Activated T-cell treated with anti-CD3 and anti-CD28 coated beads for 24 hours (primary cell): Measurements from ENCODE around the gene WIPF2.
A peak's percentile ranks its signal among the peaks of the same experiment; 100 is the strongest.
"Not testable (repeated sequence)": the region's sequence is repeated elsewhere in the genome, so short reads cannot be mapped to it uniquely, and the experiment has no call there.

Experiments used
- DNase-seq: peaks from one replicate; pipeline ENCODE4 v3.0.0-alpha.2; 2020; ENCODE audit warnings: low read depth

Gene WIPF2

GRCh38 chr17:40191237-40192208, 27.6 kb upstream of the WIPF2 start:
- DNase-seq, result peak; percentile 41

GRCh38 chr17:40192961-40193360, 26.1 kb upstream of the WIPF2 start:
- no peak for DNase-seq

DNA sequence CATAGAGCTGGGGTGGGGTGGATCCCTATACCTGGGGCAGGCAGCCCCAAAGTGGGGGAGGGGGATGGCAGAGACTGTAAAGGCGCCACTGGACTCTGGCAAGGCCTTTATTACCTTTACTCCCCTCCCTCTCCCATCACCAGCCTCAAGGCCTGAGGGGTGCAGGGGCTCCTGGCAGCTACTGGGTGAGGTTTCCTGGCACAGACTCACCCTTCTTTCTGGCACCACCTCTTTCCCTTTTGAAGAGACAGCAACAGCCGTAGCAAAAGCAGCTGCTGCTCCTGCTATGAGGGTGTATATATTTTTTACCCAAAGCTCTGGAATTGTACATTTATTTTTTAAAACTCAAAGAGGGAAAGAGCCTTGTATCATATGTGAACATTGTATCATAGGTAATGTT, 24.3 kb upstream of the WIPF2 start:
- no peak for DNase-seq

DNA sequence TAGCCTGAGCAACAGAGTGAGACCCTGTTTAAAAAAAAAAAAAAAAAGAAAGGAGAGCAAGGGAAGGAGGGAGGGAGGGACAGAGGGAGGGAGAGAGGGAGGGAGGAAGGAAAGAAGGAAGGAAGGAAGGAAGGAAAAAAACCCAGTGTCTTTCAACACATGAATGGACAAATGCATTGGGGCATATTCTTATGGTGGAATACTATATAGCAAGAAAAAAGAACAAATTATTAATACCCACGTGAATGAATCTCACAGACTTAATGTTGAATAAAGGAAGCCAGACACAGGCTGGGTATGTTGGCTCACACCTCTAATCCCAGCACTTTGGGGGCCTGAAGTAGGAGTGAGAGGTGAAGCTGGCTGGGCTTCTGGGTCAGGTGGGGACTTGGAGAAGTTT, 21.6 kb upstream of the WIPF2 start:
- DNase-seq, result no peak

DNA sequence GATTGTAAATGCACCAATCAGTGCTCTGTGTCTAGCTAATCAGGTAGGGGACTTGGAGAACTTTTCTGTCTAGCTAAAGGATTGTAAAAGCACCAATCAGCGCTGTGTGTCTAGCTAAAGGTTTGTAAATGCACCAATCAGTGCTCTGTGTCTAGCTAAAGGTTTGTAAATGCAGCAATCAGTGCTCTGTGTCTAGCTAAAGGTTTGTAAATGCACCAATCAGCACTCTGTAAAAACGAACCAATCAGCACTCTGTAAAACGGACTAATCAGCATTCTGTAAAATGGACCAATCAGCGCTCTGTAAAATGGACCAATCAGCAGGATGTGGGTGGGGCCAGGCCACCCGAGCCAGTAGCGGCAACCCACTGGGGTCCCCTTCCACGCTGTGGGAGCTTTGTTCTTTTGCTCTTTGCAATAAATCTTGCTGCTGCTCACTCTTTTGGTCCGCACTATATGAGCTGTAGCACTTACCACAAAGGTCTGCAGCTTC, 21.1 kb upstream of the WIPF2 start:
- DNase-seq, result not testable (repeated sequence)

- DNase-seq, result no peak
These were observed 20.5 kb upstream of the WIPF2 start for GRCh38 chr17:40198576-40198975.

DNA sequence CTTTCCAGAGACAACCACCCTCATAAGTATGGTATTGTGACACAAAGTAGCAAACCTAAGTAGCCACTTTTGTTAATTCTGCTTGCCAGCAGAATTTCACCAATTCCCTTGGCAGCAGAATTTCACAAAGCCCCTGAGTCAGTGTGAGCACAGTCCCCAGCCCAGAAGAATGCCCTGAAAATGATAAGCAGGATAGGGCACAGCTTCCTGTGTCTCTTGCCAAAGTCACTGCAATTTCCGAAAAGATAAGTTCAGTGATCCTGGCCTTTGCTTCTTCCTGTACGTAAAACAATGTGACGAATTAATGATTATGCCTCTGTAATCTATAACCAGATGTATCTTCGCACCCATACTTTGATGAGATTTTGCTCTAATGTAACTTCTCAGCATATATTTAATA, 16.0 kb upstream of the WIPF2 start:
- DNase-seq, result no peak

- not testable (repeated sequence) for DNase-seq
These were observed 12.9 kb upstream of the WIPF2 start for GRCh38 chr17:40206193-40206592.

DNA sequence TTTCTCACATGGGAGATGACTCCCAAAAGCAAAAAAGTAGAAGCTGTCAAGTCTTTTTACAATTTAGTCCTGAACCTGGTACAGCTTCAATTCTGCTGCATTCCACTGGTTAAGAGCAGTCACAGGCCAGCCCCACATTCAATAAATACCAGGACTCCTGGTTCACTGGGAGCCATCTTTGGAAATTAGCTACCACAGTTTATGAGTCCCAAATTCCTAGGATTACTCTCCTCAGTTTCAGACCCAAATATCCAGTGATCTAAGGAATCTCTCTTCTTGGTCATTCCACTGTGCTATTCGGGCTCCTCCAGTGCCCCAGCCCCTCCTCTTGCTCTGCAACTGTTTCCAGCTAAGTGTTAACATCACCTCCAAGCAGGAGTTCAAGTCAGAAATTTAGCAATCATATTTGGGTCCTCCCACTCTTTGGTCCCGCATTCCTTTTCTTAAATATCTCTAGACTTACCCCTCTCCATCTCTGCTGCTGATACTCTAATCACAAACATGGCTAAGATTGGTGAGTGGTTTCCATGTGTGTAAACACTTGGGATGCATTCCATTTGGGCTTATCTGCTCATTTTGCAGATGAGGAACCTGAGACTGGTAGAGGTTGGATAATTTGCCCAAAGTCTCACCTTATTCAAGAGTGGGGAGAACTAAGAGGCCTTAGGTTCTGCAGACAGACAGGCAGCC, 9.6 kb upstream of the WIPF2 start:
- DNase-seq, result no peak

GRCh38 chr17:40213914-40214313, 5.2 kb upstream of the WIPF2 start:
- DNase-seq, result not testable (repeated sequence)

GRCh38 chr17:40218006-40218739, 931 bp upstream of the WIPF2 start:
- no peak for DNase-seq

GRCh38 chr17:40219594-40220338, 662 bp downstream of the WIPF2 start:
- peak; percentile 15 for DNase-seq

- no peak for DNase-seq
These were observed 5.8 kb downstream of the WIPF2 start for GRCh38 chr17:40224718-40225550.

DNA sequence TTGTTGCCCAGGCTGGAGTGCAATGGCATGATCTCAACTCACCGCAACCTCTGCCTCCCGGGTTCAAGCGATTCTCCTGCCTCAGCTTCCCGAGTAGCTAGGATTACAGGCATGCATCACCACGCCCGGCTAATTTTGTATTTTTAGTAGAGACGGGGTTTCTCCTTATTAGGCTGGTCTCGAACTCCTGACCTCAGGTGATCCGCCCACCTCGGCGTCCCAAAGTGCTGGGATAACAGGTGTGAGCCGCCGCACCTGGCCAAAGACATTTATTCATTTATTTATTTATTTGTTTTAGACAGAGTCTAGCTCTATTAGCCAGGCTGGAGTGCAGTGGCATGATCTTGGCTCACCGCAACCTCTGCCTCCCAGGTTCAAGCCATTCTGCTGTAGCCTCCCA, 10.0 kb downstream of the WIPF2 start:
- DNase-seq, result not testable (repeated sequence)

DNA sequence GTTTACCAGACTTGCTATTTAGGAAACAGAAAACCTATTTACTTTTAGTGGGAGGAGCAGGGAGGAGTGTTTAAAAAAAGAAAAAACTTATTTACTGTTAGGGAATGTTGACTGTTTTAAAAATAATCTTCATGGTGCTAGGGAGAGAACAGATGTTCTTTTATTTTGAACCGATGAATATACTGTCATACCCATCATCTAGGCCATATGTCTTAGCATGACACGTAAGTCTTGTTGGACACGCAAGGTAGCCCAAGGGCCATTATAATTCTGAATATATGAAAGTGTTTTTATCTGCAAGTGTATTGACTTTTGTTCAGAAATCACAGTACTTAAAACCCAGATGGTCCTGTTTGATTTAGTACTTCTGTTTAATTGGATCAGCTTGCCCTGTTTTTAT, 11.6 kb downstream of the WIPF2 start:
- no peak for DNase-seq

- DNase-seq, result not testable (repeated sequence)
These were observed 12.8 kb downstream of the WIPF2 start for GRCh38 chr17:40231928-40232327.

DNA sequence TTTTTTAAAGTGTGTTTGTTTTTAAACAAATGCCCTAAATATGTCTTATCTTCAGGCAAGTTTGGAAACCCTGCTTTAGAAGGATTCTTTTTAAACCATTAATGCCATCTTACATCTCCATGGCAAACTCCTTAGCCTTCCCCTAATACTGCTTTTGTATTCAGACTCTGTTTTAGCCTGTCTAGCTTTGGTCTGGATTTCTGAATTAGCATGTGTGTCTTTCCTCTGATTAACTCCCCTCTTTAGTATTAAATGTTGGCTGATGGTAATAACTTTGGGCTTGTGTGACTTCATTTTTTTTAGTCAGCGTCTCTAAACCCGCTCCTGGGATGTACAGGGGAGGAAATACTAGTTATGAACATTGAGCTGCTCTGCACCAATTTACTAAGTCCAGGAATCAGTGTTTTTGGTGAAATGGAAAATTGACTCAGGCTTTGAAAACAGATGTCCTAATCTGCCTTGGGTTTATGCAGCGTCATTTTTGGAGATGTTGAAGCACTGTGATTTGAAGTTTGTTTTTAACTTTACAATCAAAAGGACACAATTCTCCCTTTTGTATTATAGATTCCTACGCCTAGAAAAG, 22.2 kb downstream of the WIPF2 start:
- no peak for DNase-seq

DNA sequence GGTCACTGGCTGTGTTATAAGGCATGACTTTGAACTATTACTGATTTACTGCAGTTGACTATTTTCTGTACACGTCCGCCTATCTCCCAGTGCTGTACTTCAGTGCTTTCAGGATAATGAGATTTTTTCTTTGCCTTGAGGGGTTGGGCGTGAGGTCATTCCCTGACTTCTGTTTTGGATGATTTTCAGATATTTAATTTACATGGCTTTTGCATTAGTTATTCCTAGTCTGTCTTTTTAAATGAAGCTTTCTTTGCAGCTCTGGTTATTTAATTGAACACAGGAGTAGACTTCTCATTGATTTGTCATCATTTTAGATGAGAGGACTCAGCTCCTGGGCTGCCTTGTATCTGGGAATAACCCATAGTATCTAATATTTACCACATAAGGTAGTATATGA, 23.7 kb downstream of the WIPF2 start:
- DNase-seq, result no peak

DNA sequence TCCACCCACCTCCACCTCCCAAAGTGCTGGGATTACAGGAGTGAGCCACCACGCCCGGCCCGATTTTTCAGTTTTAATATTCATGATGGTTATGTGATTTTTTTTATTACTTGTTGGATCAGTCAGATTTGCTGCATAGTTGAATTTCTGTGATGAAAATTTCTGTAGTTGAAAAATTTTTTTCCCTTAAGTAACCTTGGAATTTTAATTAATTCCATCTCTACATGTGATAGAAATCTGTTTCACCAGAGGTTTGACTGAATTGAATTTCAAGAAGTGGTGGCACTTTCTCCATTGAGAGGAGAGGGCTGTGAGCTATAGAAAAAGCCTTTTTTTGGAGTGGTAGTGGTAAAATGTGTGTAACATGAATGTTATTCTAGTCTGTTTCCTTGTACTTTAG, 24.7 kb downstream of the WIPF2 start:
- no peak for DNase-seq

DNA sequence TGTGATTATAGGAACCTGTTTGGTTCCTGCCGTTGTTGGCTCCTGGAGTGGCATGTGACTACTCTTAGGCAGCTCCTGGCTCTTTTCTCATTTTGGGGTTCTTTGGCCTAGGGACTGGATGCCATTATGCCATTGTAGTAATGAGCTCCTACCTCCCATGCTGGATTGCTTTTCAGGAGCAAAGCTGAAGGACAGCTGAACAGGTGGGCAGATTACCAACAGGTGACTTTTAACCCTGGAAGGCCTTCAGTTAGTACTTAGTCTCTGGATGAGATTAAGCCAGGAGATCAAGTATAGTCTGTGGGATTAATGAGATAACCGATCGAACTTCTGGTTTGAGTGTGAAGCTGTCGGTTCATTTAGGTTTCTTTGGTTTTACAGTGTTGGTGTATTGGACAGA, 25.2 kb downstream of the WIPF2 start:
- DNase-seq, result no peak
